GM19328 (cell line): Measurements from ENCODE around the gene TRIM4.
"Not testable (repeated sequence)": the region's sequence is repeated elsewhere in the genome, so short reads cannot be mapped to it uniquely, and the experiment has no call there.

ENCODE experiments used
- ATAC-seq: cut with Tn5 transposase; IDR thresholded peaks from one replicate; pipeline ENCODE4 v1.9.1; 2021; ENCODE audit warnings: mild to moderate bottlenecking, moderate library complexity; ENCODE audit not compliant: unreplicated experiment

The TRIM4 gene

GRCh38 chr7:99923200-99923599 lies 3.9 kb upstream of the TRIM4 start:
- no peak for ATAC-seq

- no peak for ATAC-seq
Measured at GRCh38 chr7:99920149-99920548, 819 bp upstream of the TRIM4 start.

- ATAC-seq: no peak
Measured at GRCh38 chr7:99919814-99920112, 433 bp upstream of the TRIM4 start.

- no peak for ATAC-seq
Measured at GRCh38 chr7:99910976-99911375, 8.4 kb downstream of the TRIM4 start.

GRCh38 chr7:99901581-99901980 lies 17.7 kb downstream of the TRIM4 start:
- ATAC-seq: no peak

GRCh38 chr7:99899830-99900519 lies 19.4 kb downstream of the TRIM4 start:
- no peak for ATAC-seq

- no peak for ATAC-seq
Measured at GRCh38 chr7:99898836-99899235, 20.5 kb downstream of the TRIM4 start.

GRCh38 chr7:99898023-99898357 lies 21.3 kb downstream of the TRIM4 start:
- no peak for ATAC-seq

- no peak for ATAC-seq
Measured at GRCh38 chr7:99897322-99898022, 21.9 kb downstream of the TRIM4 start.

GRCh38 chr7:99894738-99895137 lies 24.6 kb downstream of the TRIM4 start:
- no peak for ATAC-seq

- ATAC-seq: no peak
Measured at GRCh38 chr7:99893280-99893679, 26.1 kb downstream of the TRIM4 start.

- ATAC-seq: not testable (repeated sequence)
Measured at GRCh38 chr7:99890348-99890747, 29.0 kb downstream of the TRIM4 start.

- ATAC-seq: not testable (repeated sequence)
Measured at GRCh38 chr7:99888366-99888765, 31.0 kb downstream of the TRIM4 start.

GRCh38 chr7:99881370-99881769 lies 38.0 kb downstream of the TRIM4 start:
- no peak for ATAC-seq

GRCh38 chr7:99876933-99877332 lies 42.4 kb downstream of the TRIM4 start, which contains the start of gene OR2AE1:
Gene OR2AE1, minus strand, starts transcription at chr7:99877033. Its CDS starts 0 bp downstream, at chr7:99877033.
- ATAC-seq: no peak

GRCh38 chr7:99876491-99876890 lies 42.8 kb downstream of the TRIM4 start:
- no peak for ATAC-seq

- no peak for ATAC-seq
Measured at GRCh38 chr7:99868246-99868645, 51.1 kb downstream of the TRIM4 start.

- ATAC-seq: not testable (repeated sequence)
Measured at GRCh38 chr7:99867477-99867876, 51.9 kb downstream of the TRIM4 start.

GRCh38 chr7:99863847-99864440 lies 55.4 kb downstream of the TRIM4 start:
- ATAC-seq: no peak

- ATAC-seq: no peak
Measured at GRCh38 chr7:99860281-99861127, 58.8 kb downstream of the TRIM4 start.

- no peak for ATAC-seq
Measured at GRCh38 chr7:99855236-99855635, 64.1 kb downstream of the TRIM4 start.
